HEK293 (cell line): ENCODE measurements around the gene DAAM2.

Experiments used
- ZNF138 ChIP-seq: fragments of 450-650 bp; formaldehyde crosslinking; IDR thresholded peaks from 2 replicates; pipeline ENCODE4 v1.5.1; 2016; ENCODE audit warnings: missing biosample characterization, missing genetic modification characterization, borderline replicate concordance
- ZNF629 ChIP-seq: fragments of 450-650 bp; formaldehyde crosslinking; IDR thresholded peaks from 2 replicates; pipeline ENCODE4 v1.5.1; 2017; ENCODE audit warnings: missing biosample characterization, missing genetic modification characterization
- TF ChIP-seq, protein P1 (sequence below): fragments of 450-650 bp; formaldehyde crosslinking; IDR thresholded peaks from 2 replicates; pipeline ENCODE4 v1.5.1; 2016; ENCODE audit warnings: missing biosample characterization, missing genetic modification characterization

DNA sequence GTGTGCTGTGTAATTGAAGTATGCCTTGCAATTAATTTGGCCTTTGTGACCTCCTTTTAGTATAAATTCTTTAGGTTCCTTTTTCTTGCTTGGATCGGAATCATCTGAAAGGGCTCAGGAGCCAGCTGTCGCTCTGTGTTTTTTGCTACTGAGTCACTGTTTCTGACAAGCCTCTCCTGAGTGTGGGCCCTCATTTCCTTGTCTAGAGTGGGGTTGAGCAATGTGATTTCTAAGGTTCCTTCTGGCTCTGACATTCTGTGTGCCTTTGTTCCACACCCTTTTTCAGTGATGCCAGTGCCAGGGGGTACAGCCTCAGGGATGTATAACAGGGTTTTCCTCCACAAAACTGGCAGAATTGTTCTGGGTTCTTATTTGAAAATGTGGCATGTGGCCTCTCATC is 26.5 kb downstream of the DAAM2 start:
- no peak for TF ChIP-seq ZNF629 (tag by site-specific recombination)
- TF ChIP-seq, protein P1, sequence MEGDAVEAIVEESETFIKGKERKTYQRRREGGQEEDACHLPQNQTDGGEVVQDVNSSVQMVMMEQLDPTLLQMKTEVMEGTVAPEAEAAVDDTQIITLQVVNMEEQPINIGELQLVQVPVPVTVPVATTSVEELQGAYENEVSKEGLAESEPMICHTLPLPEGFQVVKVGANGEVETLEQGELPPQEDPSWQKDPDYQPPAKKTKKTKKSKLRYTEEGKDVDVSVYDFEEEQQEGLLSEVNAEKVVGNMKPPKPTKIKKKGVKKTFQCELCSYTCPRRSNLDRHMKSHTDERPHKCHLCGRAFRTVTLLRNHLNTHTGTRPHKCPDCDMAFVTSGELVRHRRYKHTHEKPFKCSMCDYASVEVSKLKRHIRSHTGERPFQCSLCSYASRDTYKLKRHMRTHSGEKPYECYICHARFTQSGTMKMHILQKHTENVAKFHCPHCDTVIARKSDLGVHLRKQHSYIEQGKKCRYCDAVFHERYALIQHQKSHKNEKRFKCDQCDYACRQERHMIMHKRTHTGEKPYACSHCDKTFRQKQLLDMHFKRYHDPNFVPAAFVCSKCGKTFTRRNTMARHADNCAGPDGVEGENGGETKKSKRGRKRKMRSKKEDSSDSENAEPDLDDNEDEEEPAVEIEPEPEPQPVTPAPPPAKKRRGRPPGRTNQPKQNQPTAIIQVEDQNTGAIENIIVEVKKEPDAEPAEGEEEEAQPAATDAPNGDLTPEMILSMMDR (tag by site-specific recombination): no peak
- no peak for TF ChIP-seq ZNF138 (tag by site-specific recombination)
